Stimulated activated CD4-positive, alpha-beta T cell treated with anti-CD3 and anti-CD28 coated beads, Interleukin-1b, Interleukin-23, amount 100 ng/mL, for 24 hours (primary cell): ENCODE results near the gene UCP1.

Experiments used
- DNase-seq, 4 experiments: peaks; one replicate each; pipeline ENCODE4 v3.0.0-alpha.2; 2020; ENCODE audit warnings: low read depth in 4 of 4, low spot score in 1 of 4

UCP1 gene, protein sequence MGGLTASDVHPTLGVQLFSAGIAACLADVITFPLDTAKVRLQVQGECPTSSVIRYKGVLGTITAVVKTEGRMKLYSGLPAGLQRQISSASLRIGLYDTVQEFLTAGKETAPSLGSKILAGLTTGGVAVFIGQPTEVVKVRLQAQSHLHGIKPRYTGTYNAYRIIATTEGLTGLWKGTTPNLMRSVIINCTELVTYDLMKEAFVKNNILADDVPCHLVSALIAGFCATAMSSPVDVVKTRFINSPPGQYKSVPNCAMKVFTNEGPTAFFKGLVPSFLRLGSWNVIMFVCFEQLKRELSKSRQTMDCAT

DNA sequence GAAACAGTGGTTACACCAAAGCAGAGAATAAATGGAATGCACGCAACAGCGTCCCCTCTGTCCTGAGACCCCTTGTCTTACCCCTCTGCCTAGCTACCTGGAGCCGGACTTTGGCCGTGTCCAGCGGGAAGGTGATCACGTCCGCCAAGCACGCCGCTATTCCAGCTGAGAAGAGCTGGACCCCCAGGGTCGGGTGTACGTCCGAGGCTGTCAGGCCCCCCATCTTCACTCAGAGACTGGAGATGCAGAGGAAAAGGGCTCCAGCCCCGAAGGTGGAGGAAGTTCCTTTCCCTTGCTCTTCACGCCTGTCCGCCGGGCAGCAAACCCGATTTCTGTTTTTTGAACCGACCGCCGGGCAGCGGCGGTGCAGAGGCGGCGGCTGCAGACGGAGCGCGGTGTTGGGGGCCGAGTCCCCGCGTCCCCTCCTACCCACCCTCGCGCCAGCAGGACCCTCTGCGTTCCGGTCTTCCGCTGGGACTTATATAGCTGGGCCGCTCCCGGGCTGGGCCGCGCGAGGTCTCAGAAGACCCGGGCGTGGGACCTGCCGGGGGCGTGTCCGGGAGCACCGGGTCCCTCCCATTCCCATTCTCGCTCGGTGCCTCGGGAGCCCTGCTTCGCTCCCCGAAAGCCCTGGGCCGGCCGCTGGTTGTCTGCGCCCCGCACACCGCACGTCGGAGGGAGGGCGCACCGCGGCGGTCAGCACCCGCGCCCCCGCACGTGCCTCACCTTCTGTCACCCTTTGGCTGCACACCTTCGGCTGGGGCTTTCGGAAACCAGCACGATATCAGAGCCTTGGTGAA is at the start of gene UCP1:
Gene UCP1 (minus strand): TSS at position 455 of the 800 bp plus-strand sequence. CDS start 232 bp downstream, at position 223.
- DNase-seq: no peak

- no peak for DNase-seq
These were observed 48.9 kb upstream of the UCP1 start for GRCh38 chr4:140617499-140618248.

DNA sequence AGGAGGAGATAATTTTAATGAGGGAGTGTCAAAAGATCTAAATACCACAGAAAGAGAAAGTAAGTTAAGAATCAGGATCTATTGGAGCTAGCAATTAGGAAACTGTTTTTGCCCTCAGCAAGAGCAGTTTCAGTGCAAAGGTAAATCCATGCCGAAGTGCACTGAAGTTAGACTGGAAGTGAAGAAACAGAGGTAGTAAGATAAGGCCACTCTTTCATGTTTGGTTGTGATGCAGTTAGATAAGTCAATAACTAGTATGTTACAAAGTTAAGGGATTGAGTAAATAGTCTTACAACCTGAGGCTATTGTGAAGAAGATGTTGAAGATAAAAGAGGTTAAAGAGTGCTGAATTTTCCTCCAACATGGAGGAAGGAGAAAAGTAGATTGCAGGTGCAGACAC is 46.7 kb upstream of the UCP1 start:
- no peak for DNase-seq

DNA sequence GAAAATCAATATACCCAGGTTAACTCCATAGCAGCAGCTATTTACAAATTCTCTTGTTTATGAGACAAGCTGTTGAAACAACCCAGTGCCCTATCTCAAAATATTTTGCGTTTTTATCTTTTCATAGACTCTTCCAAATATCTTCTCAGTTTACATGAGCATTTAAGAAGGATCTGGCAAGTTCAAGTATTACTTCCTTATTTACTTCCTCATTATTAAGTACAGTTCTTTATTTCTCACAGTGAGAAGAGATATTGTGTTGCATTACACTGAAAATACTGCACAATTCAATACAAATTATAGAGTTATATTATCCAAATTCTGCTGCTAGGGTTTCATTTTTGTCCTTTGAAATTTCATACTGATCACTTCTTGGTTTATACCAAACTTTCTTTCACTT is 43.6 kb upstream of the UCP1 start:
- DNase-seq: no peak

GRCh38 chr4:140611854-140612253 is 43.1 kb upstream of the UCP1 start:
- DNase-seq: no peak

GRCh38 chr4:140609548-140610425 is 41.0 kb upstream of the UCP1 start:
- DNase-seq: no peak

GRCh38 chr4:140607852-140608251 is 39.1 kb upstream of the UCP1 start:
- DNase-seq: no peak

DNA sequence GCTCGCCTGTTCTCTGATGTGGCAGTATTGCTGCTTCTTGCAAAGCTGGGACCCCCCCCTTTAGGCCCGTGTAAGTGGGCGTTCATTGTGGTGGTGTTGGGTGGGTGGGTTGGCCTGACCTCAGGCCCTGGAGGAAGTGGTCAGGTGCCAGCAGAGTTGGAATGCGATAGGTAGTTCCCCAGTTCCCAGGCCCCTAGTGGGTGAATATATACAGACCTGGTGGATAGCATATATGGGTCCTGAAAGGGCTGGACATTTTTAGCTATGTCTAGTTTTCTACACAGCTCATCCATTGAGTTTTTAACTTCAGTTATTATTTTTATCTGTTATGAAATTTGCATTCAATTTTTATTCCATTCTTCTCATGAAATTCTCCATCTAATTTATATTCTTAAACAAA is 35.8 kb upstream of the UCP1 start:
- no peak for DNase-seq

DNA sequence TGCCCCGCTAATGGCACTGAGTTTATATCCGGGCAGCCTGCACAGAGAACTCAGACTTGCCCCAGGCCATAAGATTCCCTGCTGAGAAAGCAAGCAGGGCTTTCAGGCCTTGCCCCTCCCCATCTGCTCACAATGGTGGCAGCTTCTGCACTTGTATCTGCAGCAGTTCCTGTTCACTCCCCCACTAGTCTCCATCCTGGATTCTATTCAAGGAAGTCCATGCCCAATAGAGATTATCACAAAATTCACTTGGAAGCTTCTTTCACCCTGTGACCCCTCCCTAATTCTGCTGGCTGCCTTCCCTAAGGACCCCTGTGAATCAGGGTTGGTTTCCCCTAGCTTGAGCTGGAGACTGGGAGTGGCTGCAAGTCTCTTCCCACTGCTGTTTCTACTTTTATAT is 34.5 kb upstream of the UCP1 start:
- DNase-seq: no peak

- DNase-seq: no peak
These were observed 34.0 kb upstream of the UCP1 start for GRCh38 chr4:140602714-140603113.

GRCh38 chr4:140600408-140600807 is 31.6 kb upstream of the UCP1 start:
- DNase-seq: no peak

- DNase-seq: no peak
These were observed 26.3 kb upstream of the UCP1 start for GRCh38 chr4:140595065-140595464.

DNA sequence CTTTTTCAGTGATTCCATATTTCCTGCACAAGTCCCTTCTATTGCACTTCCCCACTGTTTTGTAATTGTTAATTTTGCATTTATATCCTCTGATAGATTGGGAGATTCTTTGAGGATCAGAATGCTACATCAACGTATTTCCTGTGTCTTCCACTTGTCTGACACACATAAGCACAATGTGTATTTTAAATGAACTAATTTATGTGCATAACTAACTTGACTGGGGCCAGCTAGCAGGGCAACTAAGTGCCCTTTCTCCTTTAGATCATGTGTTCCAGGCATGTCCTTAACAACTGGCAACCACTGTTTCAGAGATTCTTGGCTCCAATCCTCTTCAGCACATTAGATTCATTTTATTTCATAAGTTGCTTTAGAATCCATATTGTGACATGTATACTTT is 15.7 kb upstream of the UCP1 start:
- DNase-seq: no peak

GRCh38 chr4:140581078-140581477 is 12.3 kb upstream of the UCP1 start:
- no peak for DNase-seq

- DNase-seq: no peak
These were observed 10.5 kb upstream of the UCP1 start for GRCh38 chr4:140579278-140579677.

DNA sequence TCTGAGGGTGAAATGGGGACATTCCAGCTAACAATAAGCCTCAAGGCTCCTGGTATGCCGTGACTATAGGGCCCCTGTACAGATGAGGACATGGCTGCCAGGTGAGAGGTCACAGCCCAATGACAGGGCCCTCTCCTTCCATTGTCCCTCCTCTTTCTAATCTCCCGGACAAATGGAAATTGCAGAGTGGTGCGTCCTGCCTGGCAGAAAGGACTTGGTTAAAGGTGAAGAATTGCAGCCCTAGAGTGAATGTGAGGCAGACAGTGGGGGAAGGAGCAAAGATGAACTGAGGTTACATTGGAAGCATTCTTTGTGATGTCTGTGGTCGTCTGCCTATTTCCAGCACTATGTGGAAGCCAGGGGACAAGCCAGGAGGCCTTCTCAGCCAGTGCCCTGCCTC is 6.7 kb upstream of the UCP1 start:
- no peak for DNase-seq

- no peak for DNase-seq
These were observed 2.9 kb upstream of the UCP1 start for GRCh38 chr4:140571620-140572019.

DNA sequence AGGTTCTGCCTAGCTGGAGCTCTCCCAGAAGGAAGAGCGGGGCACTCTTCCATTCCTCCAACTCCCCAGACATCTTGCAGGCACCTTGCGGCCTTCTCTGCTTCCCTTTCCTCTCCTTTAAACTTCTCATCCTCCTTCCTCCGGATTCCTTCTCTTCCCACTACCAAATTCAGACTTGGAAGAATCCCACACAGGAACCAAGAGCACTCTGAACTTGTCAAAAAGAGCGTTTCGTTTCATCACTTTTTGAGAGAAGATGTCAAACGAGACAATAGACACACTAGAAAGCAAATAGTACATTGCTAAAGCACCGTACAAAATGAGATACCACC is 512 bp upstream of the UCP1 start:
- no peak for DNase-seq

DNA sequence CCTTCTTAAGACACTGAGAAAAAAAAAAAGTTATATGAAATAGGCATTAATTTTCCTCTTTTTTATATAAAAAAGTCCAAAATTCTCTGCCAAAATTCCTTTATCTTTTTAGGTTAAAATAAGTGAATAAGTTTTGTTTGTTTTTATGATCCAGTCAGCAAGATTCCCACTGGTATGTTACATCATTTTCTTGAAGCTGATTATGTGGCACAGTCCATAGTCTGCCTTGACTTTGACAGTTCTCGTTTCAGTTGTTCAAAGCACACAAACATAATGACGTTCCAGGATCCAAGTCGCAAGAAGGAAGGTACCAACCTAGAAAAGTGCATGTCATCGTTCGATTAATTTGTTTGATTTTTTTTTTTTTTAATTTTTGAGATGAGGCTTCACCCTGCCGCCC is 9.1 kb downstream of the UCP1 start:
- DNase-seq: no peak

DNA sequence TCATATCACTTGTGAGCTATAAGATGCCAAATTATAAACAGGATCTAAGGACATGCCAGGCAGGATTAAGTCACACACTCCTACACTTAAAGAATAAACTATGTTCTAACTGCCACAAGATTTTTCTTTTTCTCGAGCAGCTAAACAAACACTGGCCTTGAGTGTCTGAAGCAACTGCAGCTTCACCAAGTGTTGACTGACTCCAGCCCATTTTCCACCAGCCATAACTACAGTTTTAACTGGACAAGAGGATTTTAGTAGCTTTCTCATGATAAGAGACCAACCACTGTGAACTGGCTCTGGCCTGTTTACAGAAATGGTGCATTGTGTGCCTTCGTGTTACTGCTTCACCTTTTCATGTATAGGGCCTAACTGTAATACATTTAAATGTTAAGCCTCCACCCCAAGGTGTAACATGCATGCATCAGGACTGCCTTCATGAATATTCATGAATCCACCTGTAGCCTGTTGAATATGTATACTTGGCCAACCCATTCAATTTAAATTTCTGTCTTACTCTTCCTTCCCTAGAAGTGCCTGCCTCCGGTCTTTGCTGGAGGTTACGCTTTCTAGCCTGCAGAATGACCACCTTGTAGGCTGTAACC is 10.8 kb downstream of the UCP1 start:
- no peak for DNase-seq
